SK-N-SH treated with all-trans-retinoic acid at 6 μM for 48 hours (cell line): ENCODE data around the gene PSMG4.

Source experiments
- ATAC-seq: fragments of 200-7000 bp; cut with Tn5 transposase; 3 replicates; pipeline ENCODE4 v1.9.1; 2020; ENCODE audit warnings: mild to moderate bottlenecking, moderate library complexity
- ARNTL ChIP-seq: fragments of 450-650 bp; formaldehyde crosslinking; IDR thresholded peaks from 2 replicates; pipeline ENCODE4 v1.5.0; 2020; ENCODE audit warnings: low read depth, mild to moderate bottlenecking, moderate library complexity, borderline replicate concordance
- BACH2 ChIP-seq: fragments of 250-450 bp; sonication (Bioruptor Pico); IDR thresholded peaks from 2 replicates; pipeline ENCODE4 v1.9.0; 2021; ENCODE audit warnings: mild to moderate bottlenecking, borderline replicate concordance
- CREB5 ChIP-seq: fragments of 250-450 bp; sonication (Bioruptor Pico); IDR thresholded peaks from 2 replicates; pipeline ENCODE4 v1.5.1; 2020; ENCODE audit warnings: low read depth, mild to moderate bottlenecking, moderate library complexity
- CSDC2 ChIP-seq: fragments of 250-450 bp; sonication (Bioruptor Pico); IDR thresholded peaks from 2 replicates; pipeline ENCODE4 v1.5.0; 2020; ENCODE audit warnings: mild to moderate bottlenecking, moderate library complexity
- CSRNP3 ChIP-seq: fragments of 250-450 bp; sonication (Bioruptor Pico); IDR thresholded peaks from 2 replicates; pipeline ENCODE4 v1.5.1; 2021; ENCODE audit warnings: mild to moderate bottlenecking, moderate library complexity
- GLIS3 ChIP-seq: fragments of 250-450 bp; sonication (Bioruptor Pico); IDR thresholded peaks from 2 replicates; pipeline ENCODE4 v1.5.0; 2020; ENCODE audit warnings: mild to moderate bottlenecking, moderate library complexity
- ISL1 ChIP-seq: fragments of 250-450 bp; sonication (Bioruptor Pico); IDR thresholded peaks from 2 replicates; pipeline ENCODE4 v2.1.2; 2022; ENCODE audit warnings: mild to moderate bottlenecking, moderate library complexity
- OSR1 ChIP-seq: fragments of 250-450 bp; sonication (Bioruptor Pico); IDR thresholded peaks from 2 replicates; pipeline ENCODE4 v1.8.0; 2022; ENCODE audit warnings: moderate library complexity, mild to moderate bottlenecking, inconsistent platforms
- PPARA ChIP-seq: fragments of 250-450 bp; sonication (Bioruptor Pico); IDR thresholded peaks from 2 replicates; pipeline ENCODE4 v1.5.0; 2020; ENCODE audit warnings: mild to moderate bottlenecking, borderline replicate concordance
- RARB ChIP-seq: fragments of 250-450 bp; sonication (Bioruptor Pico); IDR thresholded peaks from 2 replicates; pipeline ENCODE4 v1.8.0; 2021; ENCODE audit warnings: mild to moderate bottlenecking, moderate library complexity
- SNAI2 ChIP-seq: fragments of 250-450 bp; sonication (Bioruptor Pico); IDR thresholded peaks from 2 replicates; pipeline ENCODE4 v1.5.0; 2020; ENCODE audit warnings: mild to moderate bottlenecking, moderate library complexity
- TCF4 ChIP-seq: fragments of 250-450 bp; sonication (Bioruptor Pico); IDR thresholded peaks from 2 replicates; pipeline ENCODE4 v1.8.0; 2021; ENCODE audit warnings: mild to moderate bottlenecking, moderate library complexity, borderline replicate concordance
- TOX ChIP-seq: fragments of 250-450 bp; sonication (Bioruptor Pico); IDR thresholded peaks from 2 replicates; pipeline ENCODE4 v1.8.0; 2021; ENCODE audit warnings: mild to moderate bottlenecking, moderate library complexity, borderline replicate concordance
- ZC3H10 ChIP-seq: fragments of 250-450 bp; sonication (Bioruptor Pico); IDR thresholded peaks from 2 replicates; pipeline ENCODE4 v1.5.1; 2021; ENCODE audit warnings: mild to moderate bottlenecking, moderate library complexity
- ZFP3 ChIP-seq: fragments of 250-450 bp; sonication (Bioruptor Pico); IDR thresholded peaks from 2 replicates; pipeline ENCODE4 v1.5.0; 2020; ENCODE audit warnings: mild to moderate bottlenecking, moderate library complexity
- ZNF565 ChIP-seq: fragments of 450-650 bp; formaldehyde crosslinking; conservative IDR thresholded peaks from 2 replicates; pipeline ENCODE4 v1.5.0; 2020; ENCODE audit warnings: low read depth, mild to moderate bottlenecking, moderate library complexity
- ZNF70 ChIP-seq: fragments of 450-650 bp; formaldehyde crosslinking; IDR thresholded peaks from 2 replicates; pipeline ENCODE4 v1.5.0; 2020; ENCODE audit warnings: mild to moderate bottlenecking, moderate library complexity
- ZNF8 ChIP-seq: fragments of 450-650 bp; formaldehyde crosslinking; IDR thresholded peaks from 2 replicates; pipeline ENCODE4 v1.5.0; 2020; ENCODE audit warnings: mild to moderate bottlenecking, moderate library complexity
- TF ChIP-seq, protein P1 (sequence below): fragments of 250-450 bp; sonication (Bioruptor Pico); IDR thresholded peaks from 2 replicates; pipeline ENCODE4 v1.8.0; 2020; ENCODE audit warnings: mild to moderate bottlenecking, moderate library complexity, borderline replicate concordance
- TF ChIP-seq, protein P2 (sequence below): fragments of 250-450 bp; sonication (Bioruptor Pico); IDR thresholded peaks from 2 replicates; pipeline ENCODE4 v1.8.0; 2021; ENCODE audit warnings: low read depth, mild to moderate bottlenecking, moderate library complexity, borderline replicate concordance

PSMG4 gene

GRCh38 chr6:3228771-3229565, 29.8 kb upstream of the PSMG4 start:
- ATAC-seq: no peak
- no peak for TF ChIP-seq BACH2 (CRISPR knock-in tag)
- no peak for TF ChIP-seq ZNF565 (CRISPR knock-in tag)
- TF ChIP-seq ZC3H10 (CRISPR knock-in tag): no peak
- no peak for TF ChIP-seq ISL1 (CRISPR knock-in tag)
- no peak for TF ChIP-seq ZNF8
- no peak for TF ChIP-seq CREB5 (CRISPR knock-in tag)
- TF ChIP-seq TCF4: no peak
- no peak for TF ChIP-seq ARNTL (CRISPR knock-in tag)
- TF ChIP-seq RARB (CRISPR knock-in tag): no peak
- TF ChIP-seq GLIS3 (CRISPR knock-in tag): no peak
- no peak for TF ChIP-seq SNAI2 (CRISPR knock-in tag)
- TF ChIP-seq PPARA (CRISPR knock-in tag): no peak
- no peak for TF ChIP-seq ZNF70 (CRISPR knock-in tag)
- no peak for TF ChIP-seq ZFP3
- no peak for TF ChIP-seq CSRNP3
- TF ChIP-seq, protein P1, sequence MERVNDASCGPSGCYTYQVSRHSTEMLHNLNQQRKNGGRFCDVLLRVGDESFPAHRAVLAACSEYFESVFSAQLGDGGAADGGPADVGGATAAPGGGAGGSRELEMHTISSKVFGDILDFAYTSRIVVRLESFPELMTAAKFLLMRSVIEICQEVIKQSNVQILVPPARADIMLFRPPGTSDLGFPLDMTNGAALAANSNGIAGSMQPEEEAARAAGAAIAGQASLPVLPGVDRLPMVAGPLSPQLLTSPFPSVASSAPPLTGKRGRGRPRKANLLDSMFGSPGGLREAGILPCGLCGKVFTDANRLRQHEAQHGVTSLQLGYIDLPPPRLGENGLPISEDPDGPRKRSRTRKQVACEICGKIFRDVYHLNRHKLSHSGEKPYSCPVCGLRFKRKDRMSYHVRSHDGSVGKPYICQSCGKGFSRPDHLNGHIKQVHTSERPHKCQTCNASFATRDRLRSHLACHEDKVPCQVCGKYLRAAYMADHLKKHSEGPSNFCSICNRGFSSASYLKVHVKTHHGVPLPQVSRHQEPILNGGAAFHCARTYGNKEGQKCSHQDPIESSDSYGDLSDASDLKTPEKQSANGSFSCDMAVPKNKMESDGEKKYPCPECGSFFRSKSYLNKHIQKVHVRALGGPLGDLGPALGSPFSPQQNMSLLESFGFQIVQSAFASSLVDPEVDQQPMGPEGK (CRISPR knock-in tag): no peak
- no peak for TF ChIP-seq OSR1 (CRISPR knock-in tag)
- no peak for TF ChIP-seq TOX (CRISPR knock-in tag)
- TF ChIP-seq, all 23 proteins: peak for 0

GRCh38 chr6:3229566-3230178, 29.1 kb upstream of the PSMG4 start:
- TF ChIP-seq, protein P2, sequence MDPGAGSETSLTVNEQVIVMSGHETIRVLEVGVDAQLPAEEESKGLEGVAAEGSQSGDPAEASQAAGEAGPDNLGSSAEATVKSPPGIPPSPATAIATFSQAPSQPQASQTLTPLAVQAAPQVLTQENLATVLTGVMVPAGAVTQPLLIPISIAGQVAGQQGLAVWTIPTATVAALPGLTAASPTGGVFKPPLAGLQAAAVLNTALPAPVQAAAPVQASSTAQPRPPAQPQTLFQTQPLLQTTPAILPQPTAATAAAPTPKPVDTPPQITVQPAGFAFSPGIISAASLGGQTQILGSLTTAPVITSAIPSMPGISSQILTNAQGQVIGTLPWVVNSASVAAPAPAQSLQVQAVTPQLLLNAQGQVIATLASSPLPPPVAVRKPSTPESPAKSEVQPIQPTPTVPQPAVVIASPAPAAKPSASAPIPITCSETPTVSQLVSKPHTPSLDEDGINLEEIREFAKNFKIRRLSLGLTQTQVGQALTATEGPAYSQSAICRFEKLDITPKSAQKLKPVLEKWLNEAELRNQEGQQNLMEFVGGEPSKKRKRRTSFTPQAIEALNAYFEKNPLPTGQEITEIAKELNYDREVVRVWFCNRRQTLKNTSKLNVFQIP: no peak
- TF ChIP-seq, protein P1 (CRISPR knock-in tag): peak; percentile 23; the same call in 1 of the 2 replicates
- TF ChIP-seq, all 23 proteins: peak for 1
- peak; percentile 4 for ATAC-seq

- TF ChIP-seq CSDC2 (CRISPR knock-in tag): no peak
- TF ChIP-seq OSR1 (CRISPR knock-in tag): no peak
- ATAC-seq: no peak
Observed at GRCh38 chr6:3230256-3230882, 28.4 kb upstream of the PSMG4 start.
